GM18873 (cell line): ENCODE measurements around the gene OTUD7B.
A peak's percentile ranks its signal among the peaks of the same experiment; 100 is the strongest.
"Not testable (repeated sequence)": the region's sequence is repeated elsewhere in the genome, so short reads cannot be mapped to it uniquely, and the experiment has no call there.

Experiments used
- ATAC-seq: cut with Tn5 transposase; IDR thresholded peaks from one replicate; pipeline ENCODE4 v1.9.1; 2021; ENCODE audit warnings: mild to moderate bottlenecking, moderate library complexity, moderate number of reproducible peaks; ENCODE audit not compliant: unreplicated experiment, low FRiP score

The OTUD7B gene

DNA sequence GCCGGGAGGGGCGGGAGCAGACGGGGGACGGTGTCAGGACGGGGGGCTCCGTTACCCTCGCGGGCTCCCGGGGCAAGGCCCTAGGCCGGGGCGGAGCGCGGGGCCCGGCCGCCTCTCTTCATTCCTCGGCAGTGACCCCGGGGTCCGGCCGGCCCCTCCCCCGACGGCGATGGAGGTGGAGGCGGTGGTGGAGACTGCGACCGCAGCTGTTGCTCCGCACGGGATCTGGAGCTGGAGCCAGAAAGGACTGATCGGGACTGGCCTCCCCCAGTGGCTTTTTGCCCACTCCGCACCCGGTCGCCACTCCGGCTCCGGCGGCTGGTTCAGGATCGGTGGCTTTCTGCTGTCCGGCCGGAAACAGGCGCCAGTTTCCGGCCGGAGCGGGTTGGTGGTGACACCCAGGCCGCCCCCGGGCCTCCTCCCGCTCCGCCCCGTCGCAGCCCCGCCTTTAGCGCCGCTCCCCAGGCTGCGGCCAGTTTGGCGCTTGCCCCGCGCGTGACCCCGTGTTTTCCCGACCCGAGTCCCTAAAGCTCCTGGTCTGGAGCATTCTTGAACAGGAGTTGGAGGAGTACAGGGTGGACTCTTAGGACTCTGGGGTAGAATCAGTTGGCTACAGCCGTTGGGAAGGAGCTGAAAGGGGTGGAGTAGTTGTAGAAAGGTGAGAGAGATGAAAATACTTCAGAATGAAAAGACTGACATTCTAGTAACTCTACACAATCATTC is at the start of gene OTUD7B:
Gene OTUD7B (minus strand): TSS at position 334 of the 723 bp plus-strand sequence. CDS start 33,216 bp downstream, outside the sequence.
- ATAC-seq: peak; percentile 52

DNA sequence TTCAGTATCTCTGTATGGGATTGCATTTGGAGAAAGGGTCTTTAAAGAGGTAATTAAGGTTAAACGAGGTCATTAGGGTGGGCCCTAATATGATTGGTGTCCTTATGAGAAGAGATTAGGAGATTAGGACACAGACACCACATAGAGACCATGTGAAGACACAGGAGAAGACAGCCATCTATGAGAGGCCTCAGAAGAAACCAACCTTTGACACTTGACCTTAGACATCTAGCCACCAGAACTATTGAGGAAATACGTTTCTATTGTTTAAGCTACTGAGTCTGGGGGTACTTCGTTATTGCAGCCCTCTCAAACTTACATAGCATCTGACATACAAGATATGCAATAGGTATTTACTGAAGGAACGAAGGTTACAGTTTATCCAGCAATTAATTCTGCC is 49.7 kb upstream of the OTUD7B start:
- ATAC-seq: no peak

DNA sequence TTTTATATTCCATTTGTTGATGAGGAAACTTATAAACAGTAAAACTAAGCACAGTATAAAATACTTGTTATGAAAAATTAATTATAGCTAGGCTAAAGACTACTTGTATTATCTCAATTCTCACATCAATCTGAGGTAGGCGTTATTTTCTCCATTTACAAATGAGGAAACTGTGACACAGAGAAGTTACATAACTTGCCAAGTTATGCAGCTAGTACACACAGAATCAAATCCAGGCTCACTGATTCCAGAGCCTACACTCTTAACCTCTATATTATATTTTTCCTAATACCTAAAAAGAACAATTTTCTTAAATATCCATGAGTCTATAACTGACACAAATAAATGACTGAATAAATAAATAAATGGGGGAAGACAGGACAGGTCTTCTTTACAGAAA is 45.9 kb upstream of the OTUD7B start:
- ATAC-seq: no peak

DNA sequence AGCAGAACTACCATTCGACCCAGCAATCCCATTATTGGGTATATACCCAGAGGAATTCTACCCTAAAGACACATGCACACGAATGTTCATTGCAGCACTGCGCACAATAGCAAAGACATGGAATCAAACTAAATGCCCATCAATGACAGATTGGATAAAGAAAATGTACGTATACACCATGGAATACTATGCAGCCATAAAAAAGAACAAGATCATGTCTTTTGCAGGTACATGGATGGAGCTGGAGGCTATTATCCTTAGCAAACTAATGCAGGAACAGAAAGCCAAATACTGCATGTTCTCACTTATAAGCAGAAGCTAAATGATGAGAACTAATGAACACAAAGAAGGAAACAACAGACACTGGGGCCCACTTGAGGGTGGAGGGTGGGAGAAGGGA is 45.0 kb upstream of the OTUD7B start:
- ATAC-seq: not testable (repeated sequence)

DNA sequence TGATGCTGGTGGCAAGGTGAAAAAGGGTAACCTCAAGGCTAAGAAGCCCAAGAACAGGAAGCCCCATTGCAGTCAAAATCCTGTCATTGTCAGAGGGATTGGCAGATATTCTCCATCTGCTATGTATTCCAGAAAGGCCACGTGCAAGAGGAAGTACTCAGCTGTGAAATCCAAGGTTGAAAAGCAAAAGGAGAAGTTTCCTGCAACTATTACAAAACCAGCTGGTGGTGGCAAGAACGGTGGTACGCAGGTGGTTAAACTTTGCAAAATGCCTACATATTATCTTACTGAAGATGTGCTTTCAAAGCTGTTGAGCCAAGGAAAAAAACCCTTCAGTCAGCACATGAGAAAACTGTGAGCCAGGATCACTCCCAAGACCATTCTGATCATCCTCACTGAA is 43.4 kb upstream of the OTUD7B start:
- ATAC-seq: no peak

DNA sequence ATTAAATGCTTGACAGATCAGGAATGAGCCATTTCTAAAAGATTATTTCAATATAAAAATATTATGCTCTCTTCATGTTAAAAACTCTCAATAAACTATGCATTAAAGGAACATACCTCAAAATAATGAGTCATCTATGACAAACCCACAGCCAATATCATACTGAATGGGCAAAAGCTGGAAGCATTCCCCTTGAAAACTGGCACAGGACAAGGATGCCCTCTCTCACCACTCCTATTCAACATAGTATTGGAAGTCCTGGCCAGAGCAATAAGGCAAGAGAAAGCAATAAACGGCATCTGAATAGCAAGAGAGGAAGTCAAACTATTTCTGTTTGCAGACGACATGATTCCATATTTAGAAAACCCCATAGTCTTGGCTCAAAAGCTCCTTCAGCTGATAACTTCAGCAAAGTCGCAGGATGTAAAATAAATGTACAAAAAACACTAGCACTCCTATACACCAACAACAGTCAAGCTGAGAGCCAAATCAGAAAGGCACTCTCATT is 41.4 kb upstream of the OTUD7B start:
- not testable (repeated sequence) for ATAC-seq

DNA sequence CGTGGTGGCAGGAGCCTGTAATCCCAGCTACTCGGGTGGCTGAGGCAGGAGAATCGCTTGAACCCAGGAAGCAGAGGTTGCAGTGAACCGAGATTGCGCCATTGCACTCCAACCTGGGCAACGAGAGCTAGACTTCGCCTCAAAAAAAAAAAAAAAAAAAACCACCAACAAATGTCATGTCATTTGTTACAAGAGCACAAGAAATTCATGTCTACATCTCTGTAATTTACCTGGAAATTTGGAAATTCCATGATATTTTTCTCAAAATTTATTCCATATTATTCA is 40.5 kb upstream of the OTUD7B start:
- no peak for ATAC-seq

DNA sequence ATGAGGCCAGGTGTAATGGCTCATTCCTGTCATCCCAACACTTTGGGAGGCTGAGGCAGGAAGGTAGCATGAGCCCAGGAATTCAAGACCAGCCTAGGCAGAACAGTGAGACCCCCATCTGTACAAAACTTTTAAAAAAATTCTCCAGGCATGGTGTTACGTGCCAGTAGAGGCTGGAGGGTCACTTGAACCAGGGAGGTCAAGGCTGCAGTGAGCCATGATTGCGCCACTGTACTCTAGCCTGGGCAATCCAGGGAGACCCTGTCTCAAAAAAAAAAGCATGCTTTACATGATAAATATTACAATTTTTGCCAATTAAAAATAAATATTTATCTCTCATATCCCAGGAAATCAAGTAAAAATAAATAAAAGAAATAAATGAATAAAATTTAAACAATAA is 39.4 kb upstream of the OTUD7B start:
- no peak for ATAC-seq

DNA sequence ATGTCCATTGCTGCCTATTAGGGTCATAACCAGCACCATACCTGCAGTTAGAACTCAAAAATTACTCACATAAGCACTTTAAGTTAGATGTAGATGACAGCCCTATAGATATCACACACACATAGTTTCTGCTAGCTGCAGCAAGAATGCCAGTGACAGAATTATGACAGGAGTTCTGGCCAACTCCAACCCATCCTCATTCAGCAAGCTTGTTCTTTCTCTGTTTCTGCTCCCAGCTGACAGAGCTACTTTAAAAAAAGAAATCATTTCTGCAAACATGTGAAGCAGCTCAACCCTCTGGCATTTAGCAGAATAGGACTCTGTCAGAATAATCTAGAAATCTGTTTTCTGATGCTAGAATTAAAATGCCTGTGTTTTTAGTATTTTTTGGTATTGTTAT is 23.8 kb upstream of the OTUD7B start:
- ATAC-seq: no peak

DNA sequence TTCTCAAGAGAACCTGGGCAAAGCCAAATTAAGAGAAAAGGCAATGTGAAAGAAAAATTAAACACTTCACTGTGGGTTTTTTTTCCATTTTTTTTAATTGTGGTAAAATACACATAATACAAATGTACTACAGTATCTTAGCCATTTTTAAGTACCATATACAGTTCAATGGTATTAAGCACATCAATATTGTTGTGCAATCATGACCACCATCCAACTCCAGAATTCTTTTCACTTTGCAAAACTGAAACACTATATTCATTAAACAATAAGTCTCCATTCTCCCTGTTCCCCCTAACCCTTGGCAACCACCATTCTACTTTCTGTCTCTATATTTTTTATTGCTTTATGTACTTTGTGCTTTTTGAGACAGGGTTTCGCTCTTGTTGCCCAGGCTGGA is 17.8 kb upstream of the OTUD7B start:
- ATAC-seq: no peak

DNA sequence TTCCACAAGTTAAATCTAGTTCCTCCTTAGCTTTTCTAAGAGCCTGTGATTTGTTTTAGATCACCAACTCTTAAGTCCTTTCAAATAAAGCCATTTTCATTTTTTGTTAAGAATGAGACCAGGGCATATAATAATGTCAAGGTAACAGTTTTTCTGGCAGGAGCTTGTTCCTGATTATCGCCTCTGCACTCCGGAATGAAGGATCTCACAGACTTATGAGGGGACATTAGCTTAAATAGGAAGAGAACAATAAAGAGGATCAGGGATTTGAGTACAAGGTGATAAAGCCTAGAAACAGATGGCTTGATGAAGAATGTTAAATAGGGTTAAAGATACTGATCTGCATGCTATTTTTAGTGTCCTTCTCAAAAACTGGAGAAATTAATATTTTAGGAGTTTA is 13.6 kb upstream of the OTUD7B start:
- no peak for ATAC-seq

DNA sequence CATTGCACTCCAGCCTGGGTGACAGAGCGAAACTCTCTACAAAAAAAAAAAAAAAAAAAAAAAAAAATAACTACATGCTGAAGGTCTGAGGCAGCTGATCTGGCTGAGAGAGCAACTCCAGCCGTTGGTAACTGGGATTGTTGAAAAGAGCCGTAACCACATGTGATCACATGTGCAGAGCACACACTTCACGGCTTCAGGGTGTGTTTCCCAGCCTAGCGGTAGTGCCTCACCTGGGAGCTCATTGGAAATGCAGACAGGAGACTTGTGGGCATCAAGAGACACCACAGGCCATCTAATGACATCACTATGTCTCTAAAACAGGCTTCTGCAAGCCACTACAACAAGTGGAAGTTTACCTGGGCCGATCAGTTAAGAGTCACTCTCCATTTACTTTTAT is 11.8 kb upstream of the OTUD7B start:
- ATAC-seq: no peak

DNA sequence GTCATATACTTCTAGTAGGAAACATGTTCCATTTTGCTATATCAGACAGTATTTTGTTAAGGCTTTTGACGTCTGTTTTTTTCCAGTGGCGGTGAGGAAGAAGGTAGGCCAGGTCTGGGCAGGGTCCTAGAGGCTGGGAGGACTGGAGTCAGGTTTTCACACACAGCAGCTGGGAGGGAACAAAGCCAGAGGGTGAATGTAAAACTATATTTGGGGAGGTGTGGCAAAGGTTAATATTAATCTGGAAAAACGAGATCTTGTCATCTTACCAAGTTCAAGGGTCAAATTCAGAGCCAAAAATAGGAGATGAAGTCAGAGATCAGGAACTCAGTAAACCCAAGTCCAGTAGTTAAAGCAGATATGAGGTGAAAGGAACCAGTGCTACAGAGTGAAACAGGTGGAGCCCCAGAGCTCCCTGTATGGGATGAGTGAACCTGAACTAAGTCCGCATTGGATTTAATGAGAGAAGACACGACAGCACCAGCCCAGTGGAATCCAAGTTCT is 10.7 kb upstream of the OTUD7B start:
- no peak for ATAC-seq

DNA sequence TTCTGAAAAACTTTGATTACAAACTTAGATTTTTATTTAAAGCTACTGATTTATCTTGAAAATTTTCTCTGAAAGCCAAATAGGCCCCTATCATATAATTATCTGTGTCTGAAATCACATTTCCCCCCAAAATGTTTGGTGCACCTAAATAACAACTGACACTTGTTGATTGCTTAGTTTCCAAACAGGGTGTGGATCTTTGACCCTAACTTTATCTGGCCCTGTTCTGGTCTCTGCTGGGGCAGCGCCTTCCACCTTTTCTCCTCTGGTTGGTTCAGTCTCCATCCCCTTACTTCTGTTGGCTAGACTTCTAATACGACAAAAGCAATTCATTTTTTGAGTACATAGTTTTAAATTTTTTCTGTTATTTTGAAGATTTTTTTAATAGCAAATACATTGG is 10.2 kb upstream of the OTUD7B start:
- no peak for ATAC-seq

DNA sequence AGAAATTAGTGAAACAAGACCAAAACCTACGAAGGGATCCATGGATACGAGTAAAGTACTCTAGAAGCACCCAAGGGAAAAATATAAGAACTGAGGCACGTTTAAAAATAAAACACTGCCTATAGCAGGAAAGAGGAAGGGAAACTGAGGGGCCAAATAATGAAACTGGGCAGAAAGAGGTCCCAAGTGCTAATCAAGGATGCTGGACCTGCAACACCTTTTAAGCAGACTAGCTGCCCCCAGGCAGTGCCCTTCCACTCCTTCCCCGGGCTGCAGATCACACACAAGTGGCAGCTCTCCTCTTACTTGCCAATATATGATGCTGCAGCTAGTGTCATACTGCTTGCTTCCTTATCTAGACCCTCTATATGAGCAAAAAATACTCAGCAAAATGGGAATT is 7.6 kb upstream of the OTUD7B start:
- ATAC-seq: no peak

DNA sequence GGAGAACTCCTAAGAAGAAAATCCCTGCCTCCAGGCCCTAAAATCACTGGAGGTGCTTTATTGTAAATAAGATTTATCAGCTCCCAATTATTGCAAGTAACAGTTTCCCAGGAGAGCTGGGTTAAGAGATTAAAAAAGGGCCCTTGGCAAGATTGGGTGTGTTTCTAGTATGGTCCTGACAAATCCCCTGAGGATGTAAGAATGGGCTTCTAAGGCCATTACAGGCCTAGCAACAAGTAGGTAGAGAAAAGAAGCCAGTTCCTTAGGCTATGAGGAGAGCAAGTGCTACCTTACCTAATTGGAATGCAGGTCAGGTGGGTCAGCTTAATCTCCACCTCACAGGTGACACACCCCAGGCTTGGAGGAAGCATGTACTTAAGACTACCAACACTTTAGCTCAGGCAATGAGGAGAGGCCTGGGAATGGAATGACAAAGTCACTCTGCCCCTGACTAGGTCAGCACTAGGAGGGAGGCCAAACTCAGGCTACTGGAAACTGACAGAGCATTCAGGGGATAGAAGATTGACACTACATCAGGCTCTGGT is 6.8 kb upstream of the OTUD7B start:
- ATAC-seq: no peak

DNA sequence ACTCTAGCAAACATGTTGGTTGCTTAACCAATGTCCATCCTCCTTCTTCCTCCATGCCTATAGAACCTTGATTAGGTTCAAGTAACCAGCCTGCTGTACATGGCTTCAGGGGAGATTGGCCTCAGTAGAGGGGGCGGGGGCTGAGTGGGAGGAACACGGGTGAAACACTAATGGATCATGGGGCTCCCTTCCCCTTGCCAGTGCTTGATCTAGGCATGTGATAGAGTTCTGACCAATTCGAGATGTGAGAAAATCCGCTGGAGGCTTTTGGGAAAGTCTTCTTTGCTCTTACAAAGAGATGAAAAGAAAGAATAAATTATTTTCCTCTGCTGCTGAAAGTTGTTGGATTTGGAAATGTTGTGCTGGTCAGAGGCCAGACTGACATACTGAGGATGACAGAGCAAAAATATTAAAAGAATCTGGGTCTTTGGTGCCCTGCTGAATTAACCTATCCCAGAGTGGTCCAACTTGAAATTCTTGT is 5.2 kb upstream of the OTUD7B start:
- ATAC-seq: no peak

DNA sequence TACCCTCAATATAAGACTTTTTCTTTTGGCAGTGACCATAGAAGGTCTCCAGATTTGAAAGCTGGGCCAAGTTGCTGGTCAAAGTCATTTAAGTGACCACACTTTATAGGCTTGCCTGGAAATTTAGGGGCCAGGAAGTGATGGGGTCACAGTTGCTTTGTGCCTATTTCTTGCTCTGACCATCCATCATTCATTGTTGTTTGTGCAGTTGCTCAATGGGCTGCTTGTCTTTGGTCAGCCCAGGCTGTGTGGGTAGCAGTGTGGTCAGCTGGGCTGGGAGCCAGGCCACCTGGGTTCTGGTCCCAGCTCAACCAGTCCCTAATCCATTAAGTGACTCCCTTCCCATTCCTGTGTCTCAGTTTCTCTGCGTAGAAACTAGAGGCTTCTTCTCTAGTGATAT is 2.1 kb upstream of the OTUD7B start:
- no peak for ATAC-seq

DNA sequence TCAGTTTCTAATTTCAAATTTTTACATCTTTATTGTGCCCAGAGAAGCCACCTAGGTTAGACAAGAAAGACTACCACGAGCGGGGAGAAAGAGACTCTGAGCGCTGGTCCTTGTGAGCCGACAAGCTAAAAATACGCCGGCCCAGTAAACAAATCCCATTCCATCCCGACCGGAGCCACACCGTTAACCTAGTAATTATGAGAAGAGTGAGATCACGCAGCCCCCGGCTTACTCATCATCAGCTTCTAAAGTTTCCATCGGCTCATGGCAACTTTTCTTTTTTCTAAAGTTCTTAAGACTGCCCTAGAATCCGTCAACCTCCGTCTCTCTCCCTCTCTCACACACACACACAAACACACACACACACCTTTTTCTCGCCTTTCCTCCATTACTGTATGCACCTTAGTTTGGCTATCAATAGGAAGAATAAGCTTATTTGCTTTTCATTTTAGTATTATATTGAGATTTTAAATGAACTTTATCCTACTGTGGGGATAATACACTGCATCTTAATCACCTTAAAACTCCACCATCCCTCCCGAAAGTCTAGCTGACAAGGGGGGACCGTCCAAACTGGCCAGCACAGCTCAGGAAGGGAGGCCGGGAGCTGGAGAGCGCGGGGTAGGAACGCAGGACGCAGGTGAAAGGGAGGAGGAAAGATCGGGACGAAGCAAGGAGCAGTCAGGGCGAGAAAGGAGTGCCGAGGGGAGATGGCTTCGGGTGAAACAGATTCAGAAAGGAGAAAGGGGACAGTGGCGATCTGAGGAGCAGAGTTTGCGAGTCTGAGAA is 728 bp downstream of the OTUD7B start:
- ATAC-seq: no peak

DNA sequence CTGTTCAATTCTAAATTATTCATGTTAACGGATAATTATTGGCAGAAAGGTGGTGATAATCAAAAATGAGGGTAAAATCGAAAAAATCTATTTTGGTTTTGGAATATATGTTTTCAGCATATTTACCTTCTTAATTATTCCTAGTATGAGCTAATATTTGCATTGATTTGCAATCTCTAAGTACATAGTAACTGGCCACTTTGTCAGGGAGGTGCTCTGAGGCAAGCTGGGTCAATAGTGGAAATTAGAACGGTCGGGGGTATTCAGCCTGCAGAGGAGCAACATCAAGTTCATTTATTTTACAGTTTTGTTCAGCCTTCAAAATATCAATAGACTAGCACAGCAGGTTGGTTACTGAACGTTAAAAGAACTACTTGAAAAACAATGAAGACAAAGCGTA is 1.8 kb downstream of the OTUD7B start:
- ATAC-seq: no peak

DNA sequence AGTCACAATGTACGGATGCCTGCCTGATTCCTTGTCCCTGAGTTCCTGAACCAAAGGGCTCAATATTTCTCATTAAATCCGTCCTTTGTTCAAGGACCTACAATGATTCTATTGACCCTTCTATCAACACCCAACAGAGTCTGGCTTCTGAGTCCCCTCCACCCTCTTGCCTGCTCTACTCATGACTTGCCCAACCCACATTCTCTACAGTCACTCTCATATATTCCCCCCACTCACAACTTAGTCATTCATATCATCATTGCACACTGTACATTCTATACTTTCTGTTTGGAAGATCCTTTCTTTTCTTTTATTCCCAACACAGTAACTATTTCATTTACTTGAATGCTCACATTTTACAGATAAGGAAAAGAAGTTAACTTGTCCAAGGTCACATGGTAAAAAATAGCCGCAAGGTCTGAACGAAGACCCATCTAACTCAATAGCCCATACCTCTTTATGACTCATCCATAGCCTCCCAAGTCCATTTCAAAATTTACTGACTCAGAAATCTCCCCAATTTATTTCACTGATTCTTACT is 3.6 kb downstream of the OTUD7B start:
- no peak for ATAC-seq
